ENCODE measurements around the gene CDKN2AIP. TPM values are rescaled to one million over a fixed set of nuclear protein-coding genes. Genes with fewer than 3 reads are reported as not detected.

Gene CDKN2AIP
- total RNA-seq, 2 experiments from 2014 or later: 55.7 to 56.9 TPM

DNA sequence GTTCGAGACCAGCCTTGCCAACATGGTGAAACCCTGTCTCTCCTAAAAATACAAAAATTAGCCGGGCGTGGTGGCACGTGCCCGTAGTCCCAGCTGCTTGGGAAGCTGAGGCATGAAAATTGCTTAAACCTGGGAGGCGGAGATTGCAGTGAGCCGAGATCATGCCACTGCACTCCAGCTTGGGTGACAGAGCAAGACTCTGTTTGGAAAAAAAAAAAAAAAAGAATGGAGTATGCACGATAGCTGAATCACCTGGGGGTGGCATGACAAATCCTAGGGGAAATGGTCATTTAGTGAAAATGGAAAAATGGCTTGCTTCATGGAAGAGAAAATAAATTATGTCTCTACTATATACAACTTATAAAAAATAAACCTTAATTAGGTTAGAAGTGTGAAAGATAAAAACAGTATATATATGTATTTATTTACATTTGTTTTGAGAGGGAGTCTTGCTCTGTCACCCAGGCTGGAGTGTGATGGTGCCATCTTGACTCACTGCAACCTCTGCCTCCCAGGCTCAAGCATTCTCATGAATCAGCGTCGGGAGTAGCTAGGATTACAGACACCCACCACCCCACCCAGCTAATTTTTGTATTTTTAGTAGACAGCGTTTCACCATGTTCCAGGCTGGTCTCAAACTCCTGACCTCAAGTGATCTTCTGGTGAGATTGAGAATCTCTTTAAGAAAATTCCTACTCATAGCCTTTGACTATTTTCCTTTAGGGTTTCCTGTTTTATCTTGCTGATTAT is 41.1 kb downstream of the CDKN2AIP start:
- DNase-seq: no peak
- ChIA-PET CTCF (no interaction called here), POLR2A (no interaction called here)
- Mint-ChIP-seq H3K36me3 (ENCODE audit: low read depth) (no peaks in the 10 kb centered on the region), H3K27ac (no peak overlapping the region), H3K9me3 (no peaks in the 10 kb centered on the region), H3K27me3 (no peaks in the 10 kb centered on the region), H3K4me3 (no peak overlapping the region), H3K4me1 (ENCODE audit: low read depth) (no peaks in the 10 kb centered on the region)
- H3K4me3 ChIP-seq (ENCODE audit: low read length): no peak overlapping the region
- H3K27me3 ChIP-seq (ENCODE audit: control insufficient read depth in 1 of 2, insufficient read depth in 2 of 2, low read length in 2 of 2): no peaks in the 10 kb centered on the region
- no peaks in the 10 kb centered on the region for H3K9me3 ChIP-seq (ENCODE audit: control insufficient read depth in 1 of 2, insufficient read depth in 1 of 2, low read length in 2 of 2)
- ATAC-seq (ENCODE audit: poor library complexity): no peak
- TF ChIP-seq, protein P1, sequence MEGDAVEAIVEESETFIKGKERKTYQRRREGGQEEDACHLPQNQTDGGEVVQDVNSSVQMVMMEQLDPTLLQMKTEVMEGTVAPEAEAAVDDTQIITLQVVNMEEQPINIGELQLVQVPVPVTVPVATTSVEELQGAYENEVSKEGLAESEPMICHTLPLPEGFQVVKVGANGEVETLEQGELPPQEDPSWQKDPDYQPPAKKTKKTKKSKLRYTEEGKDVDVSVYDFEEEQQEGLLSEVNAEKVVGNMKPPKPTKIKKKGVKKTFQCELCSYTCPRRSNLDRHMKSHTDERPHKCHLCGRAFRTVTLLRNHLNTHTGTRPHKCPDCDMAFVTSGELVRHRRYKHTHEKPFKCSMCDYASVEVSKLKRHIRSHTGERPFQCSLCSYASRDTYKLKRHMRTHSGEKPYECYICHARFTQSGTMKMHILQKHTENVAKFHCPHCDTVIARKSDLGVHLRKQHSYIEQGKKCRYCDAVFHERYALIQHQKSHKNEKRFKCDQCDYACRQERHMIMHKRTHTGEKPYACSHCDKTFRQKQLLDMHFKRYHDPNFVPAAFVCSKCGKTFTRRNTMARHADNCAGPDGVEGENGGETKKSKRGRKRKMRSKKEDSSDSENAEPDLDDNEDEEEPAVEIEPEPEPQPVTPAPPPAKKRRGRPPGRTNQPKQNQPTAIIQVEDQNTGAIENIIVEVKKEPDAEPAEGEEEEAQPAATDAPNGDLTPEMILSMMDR (IDR thresholded peaks at IDR 0.05): no peak
- no peaks in the 10 kb centered on the region for H3K36me3 ChIP-seq (ENCODE audit: insufficient read depth, low read length)
- H3K27ac ChIP-seq (ENCODE audit: low read depth in 1 of 2, low read length in 2 of 2): no peak overlapping the region
- intact Hi-C loops (cut with DNase I, micrococcal nuclease): no loop called here
- H3K4me1 ChIP-seq (ENCODE audit: insufficient read depth, low read length): no peaks in the 10 kb centered on the region

DNA sequence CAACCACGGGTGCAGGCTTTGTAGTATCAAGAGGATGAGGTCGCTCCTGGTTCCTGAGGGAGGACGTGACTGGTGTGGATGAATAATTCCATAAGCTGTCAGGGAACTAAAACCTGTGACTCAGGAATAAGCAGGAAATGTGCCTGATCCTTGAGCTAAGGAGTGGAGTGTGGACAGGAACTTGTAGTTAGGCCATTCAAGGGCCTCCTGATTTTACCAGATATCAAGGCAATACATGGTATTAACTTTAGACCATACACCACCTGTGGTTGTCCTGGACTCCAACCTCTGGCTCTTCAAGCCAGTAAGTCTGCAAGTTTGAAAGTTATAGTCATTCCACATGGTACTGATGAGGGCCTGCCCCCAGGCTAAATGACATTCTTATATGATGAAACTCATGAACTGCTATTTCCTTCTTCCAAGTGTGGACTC is 48.4 kb downstream of the CDKN2AIP start:
- H3K9me3 Mint-ChIP-seq: no peaks in the 10 kb centered on the region
- H3K27ac Mint-ChIP-seq: no peak overlapping the region
- Histone ChIP-seq H3K36me3 (ENCODE audit: insufficient read depth, low read length) (no peaks in the 10 kb centered on the region), H3K9me3 (ENCODE audit: control insufficient read depth in 1 of 2, insufficient read depth in 1 of 2, low read length in 2 of 2) (peaks cover 0 to 4% of the 10 kb centered on the region in 2 experiments), H3K4me1 (ENCODE audit: insufficient read depth, low read length) (no peaks in the 10 kb centered on the region), H3K27ac (ENCODE audit: low read depth in 1 of 2, low read length in 2 of 2) (no peak overlapping the region), H3K27me3 (ENCODE audit: control insufficient read depth in 1 of 2, insufficient read depth in 2 of 2, low read length in 2 of 2) (no peaks in the 10 kb centered on the region), H3K4me3 (ENCODE audit: low read length) (no peak overlapping the region)
- TF ChIP-seq, protein P1 (IDR thresholded peaks at IDR 0.05): no peak
- intact Hi-C loops (cut with DNase I, micrococcal nuclease): no loop called here
- peaks cover 35% of the 10 kb centered on the region for H3K36me3 Mint-ChIP-seq (ENCODE audit: low read depth)
- ATAC-seq (ENCODE audit: poor library complexity) (no peak), DNase-seq (no peak)
- no peaks in the 10 kb centered on the region for H3K27me3 Mint-ChIP-seq
- H3K4me3 Mint-ChIP-seq: no peak overlapping the region
- H3K4me1 Mint-ChIP-seq (ENCODE audit: low read depth): no peaks in the 10 kb centered on the region
- ChIA-PET POLR2A (interaction anchor here (0.6 kb wide), 1 partner anchor 49 kb away, joined by 3 read pairs; the partner anchor contains the start of gene CDKN2AIP), CTCF (no interaction called here)

DNA sequence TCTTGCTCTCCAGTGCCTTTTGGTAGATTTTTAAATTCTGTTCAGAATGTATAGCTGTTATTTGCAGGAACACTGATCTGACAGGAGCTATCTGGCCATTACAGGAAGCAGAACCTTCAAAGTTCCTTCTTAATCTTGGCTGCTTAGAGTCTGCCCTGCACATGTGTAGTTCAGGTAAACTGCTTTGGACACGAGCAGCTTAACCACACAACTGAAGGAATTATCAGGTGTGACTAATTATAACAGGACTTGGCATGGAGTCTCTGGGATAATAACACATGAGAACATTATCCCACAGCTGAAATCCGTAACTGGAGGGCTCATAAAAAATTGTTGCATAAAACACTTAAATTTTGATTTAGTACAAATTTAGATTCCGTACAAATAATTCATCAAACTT is 48.8 kb downstream of the CDKN2AIP start:
- H3K9me3 Mint-ChIP-seq: no peaks in the 10 kb centered on the region
- no peaks in the 10 kb centered on the region for H3K27me3 Mint-ChIP-seq
- H3K36me3 ChIP-seq (ENCODE audit: insufficient read depth, low read length): no peaks in the 10 kb centered on the region
- ATAC-seq (ENCODE audit: poor library complexity) (no peak), DNase-seq (no peak)
- H3K9me3 ChIP-seq (ENCODE audit: control insufficient read depth in 1 of 2, insufficient read depth in 1 of 2, low read length in 2 of 2): peaks cover 0 to 4% of the 10 kb centered on the region in 2 experiments
- no peak overlapping the region for H3K27ac Mint-ChIP-seq
- no peaks in the 10 kb centered on the region for H3K4me1 ChIP-seq (ENCODE audit: insufficient read depth, low read length)
- no peak overlapping the region for H3K27ac ChIP-seq (ENCODE audit: low read depth in 1 of 2, low read length in 2 of 2)
- H3K4me3 Mint-ChIP-seq: no peak overlapping the region
- no peaks in the 10 kb centered on the region for H3K27me3 ChIP-seq (ENCODE audit: control insufficient read depth in 1 of 2, insufficient read depth in 2 of 2, low read length in 2 of 2)
- no peak overlapping the region for H3K4me3 ChIP-seq (ENCODE audit: low read length)
- TF ChIP-seq, protein P1 (IDR thresholded peaks at IDR 0.05): no peak
- H3K4me1 Mint-ChIP-seq (ENCODE audit: low read depth): no peaks in the 10 kb centered on the region
- peaks cover 35% of the 10 kb centered on the region for H3K36me3 Mint-ChIP-seq (ENCODE audit: low read depth)
- intact Hi-C loops (cut with DNase I, micrococcal nuclease): no loop called here
- ChIA-PET CTCF (no interaction called here), POLR2A (interaction anchor here (0.6 kb wide), 1 partner anchor 49 kb away, joined by 3 read pairs; the partner anchor contains the start of gene CDKN2AIP)
